AG08395 (cell line): ENCODE results near the gene NKX6-1.
A peak's percentile ranks its signal among the peaks of the same experiment; 100 is the strongest.

Experiments used
- DNase-seq: peaks from one replicate; pipeline ENCODE4 v3.0.0; 2012; ENCODE audit warnings: mixed read lengths, low spot score

Gene NKX6-1

GRCh38 chr4:84498203-84498934 lies 723 bp downstream of the NKX6-1 start:
- DNase-seq = peak; percentile 48

- DNase-seq = peak; percentile 17
Measured at GRCh38 chr4:84497504-84498202, 1.4 kb downstream of the NKX6-1 start.

- peak; percentile 15 for DNase-seq
Measured at GRCh38 chr4:84496706-84497503, 2.2 kb downstream of the NKX6-1 start.

DNA sequence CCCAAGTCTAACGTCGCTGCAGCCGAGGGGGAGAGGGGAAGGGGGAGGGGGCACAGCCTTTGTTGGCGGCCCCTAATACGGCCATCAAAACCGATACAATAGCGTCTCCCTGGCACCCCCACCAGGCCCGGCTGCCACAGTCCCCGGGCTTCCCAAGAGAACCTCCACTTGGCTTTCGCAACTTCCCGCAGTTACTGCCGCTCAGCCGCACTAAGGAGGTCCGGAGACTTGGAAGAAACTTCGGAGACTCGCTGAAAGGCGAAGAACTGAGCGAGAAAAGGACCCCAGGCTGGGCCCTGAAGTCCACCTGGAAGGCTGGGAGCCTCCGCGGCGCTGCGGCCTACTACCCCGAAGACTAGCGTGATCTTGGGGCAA lies 2.8 kb downstream of the NKX6-1 start:
- no peak for DNase-seq

DNA sequence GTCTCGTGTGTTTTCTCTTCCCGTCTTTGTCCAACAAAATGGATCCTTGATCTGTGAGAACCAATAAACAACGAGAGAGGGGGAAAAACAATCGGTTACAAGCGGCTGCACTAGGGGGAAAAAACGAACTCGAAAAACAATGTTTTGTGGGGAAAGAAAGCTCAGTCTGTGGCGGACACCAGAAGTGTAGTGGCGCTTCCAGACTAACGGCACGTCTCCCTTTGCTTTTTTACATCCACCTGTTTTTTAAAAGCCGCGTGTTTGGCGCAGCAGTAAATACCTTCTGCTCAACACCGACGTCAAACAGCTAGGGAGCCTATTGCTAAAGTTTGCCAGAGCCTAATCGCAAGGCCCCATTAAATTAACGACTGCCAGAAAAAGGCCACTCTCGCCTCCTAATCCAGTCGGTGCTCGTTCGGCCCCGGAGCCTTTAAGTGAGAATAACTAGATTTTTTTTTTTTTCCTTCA lies 3.3 kb downstream of the NKX6-1 start:
- no peak for DNase-seq

DNA sequence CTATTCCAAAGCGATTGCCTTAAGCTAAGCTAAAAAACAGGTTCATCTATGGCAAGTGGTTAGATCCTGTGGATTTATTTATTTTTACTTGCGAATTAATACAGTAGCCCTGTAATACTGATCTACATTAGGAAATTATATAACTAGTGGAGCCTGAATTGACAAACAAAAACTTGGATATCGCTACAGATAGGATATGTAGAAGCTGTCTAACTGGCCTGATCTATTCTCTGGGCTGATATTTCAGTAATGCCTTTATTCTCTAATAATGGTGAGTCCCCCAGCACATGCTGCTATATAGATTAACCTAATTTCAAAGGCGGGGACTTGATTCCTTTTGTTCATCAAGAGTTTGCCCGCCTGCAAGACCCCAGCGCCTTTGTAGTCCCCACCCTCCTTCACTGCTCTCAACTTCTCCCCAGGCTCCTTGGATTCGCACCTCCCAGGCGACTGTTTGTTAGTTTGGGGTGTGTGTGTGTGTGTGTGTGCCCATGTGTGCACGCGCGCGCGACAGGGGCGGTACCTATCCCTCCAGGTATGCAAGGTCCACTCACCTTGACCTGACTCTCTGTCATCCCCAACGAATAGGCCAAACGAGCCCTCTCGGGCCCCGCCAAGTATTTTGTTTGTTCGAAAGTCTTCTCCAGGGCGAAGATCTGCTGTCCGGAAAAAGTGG lies 3.8 kb downstream of the NKX6-1 start:
- no peak for DNase-seq

DNA sequence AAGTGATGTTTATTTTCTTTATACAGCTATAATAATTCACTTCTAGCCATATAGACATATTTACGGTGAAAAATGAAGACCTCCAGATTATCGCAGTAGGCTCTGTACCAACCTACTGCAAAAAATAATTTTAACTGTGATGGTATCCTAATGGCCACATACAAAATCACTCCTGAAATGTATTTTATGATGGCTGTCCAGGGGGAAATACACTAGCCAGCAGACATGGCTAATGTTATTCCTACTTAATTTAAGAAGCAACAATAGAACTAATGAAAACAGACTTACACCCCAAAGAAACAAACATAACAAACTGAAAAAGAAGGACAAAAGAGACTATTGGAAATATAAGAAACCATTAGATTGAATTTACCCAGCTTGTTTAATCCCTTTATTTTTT lies 4.6 kb downstream of the NKX6-1 start:
- no peak for DNase-seq

DNA sequence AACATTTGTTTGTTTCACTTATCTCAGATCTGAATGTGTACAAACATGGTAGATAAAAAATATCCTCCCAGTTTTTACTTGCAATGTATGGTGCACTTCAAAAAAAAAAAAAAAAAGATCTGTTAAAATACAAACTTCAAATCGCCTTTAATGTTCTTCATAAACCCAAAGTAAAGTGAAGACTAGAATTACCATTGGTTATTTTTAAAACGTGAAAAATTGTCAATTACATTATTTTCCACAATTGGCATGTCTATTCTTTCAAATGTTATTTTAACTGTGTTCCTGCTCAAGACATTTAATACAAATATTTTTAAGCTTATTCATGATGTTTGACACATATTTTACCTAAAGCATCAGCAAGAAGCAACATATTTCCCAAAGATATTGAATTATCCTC lies 5.0 kb downstream of the NKX6-1 start:
- DNase-seq = no peak

DNA sequence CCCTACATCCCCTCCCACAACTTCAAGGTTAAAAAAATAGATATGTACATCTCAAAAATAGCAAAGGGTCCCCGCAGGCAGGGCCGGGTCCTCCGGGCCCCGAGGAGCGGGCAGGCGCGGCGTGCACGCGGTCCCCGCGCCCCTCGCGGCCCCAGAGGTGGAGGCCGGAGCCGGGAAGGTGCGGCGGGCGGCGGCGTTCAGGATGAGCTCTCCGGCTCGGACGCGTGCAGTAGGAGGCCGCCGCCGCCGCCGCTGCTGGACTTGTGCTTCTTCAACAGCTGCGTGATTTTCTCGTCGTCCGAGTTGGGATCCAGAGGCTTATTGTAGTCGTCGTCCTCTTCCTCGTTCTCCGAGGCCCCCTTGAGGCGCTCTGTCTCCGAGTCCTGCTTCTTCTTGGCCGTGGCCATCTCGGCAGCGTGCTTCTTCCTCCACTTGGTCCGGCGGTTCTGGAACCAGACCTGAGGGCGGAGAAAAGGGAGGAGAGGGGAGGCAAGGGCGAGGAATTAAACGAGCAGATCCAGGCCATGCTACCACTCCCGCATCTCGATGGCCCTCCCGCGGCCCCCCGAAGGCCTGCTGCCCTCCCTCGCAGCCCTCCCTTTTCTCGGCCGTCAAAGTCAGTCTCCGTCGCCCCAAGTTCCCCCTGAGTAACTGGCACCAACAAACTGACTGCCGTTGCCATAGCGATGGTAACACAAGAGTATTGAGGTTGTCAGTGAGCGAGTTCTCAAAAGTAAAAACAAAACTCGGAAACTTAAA lies 5.8 kb downstream of the NKX6-1 start:
- no peak for DNase-seq

GRCh38 chr4:84492737-84493091 lies 6.4 kb downstream of the NKX6-1 start:
- no peak for DNase-seq

DNA sequence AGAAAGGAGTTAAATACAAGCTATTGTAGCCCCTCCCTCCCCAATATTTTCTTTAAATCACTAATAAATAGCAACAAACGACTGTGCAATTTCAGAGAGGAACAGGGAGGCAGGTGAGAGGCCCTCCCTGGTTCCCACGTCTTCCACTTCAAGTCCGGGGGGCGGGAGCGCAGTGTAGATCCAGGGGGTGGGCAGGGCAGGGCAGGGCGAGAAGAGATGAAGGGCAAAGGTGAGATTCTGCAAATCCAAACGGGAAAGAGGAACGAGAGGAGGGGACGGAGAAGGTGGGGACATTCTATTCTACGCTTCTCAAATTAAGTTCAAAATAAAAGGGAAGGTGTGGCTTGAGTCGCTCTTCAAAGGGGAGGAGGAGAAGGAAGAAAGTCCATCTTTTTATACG lies 6.8 kb downstream of the NKX6-1 start:
- no peak for DNase-seq

GRCh38 chr4:84491481-84491880 lies 7.6 kb downstream of the NKX6-1 start:
- DNase-seq = no peak

DNA sequence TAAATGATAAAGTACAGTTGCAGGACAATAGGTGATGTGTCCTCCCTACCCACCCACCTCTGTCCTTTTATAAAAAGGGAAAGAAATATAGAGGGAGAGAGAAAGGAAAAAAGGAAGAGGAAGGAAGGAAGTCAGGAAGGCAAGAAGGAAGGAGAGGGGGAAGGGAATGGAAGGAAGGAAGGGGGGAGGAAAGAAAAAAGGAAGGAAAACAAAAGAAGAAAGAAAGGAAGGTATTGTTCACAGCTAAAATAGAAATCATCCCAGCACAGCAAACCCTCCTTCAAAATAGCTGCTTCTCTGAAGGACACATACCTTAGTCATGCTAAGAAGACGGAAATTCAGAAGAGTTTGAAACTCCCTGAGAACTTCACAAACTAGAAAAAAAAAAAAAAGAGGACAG lies 8.4 kb downstream of the NKX6-1 start:
- DNase-seq = no peak

- DNase-seq = no peak
Measured at GRCh38 chr4:84484236-84484635, 14.9 kb downstream of the NKX6-1 start.

GRCh38 chr4:84483688-84484087 lies 15.4 kb downstream of the NKX6-1 start:
- DNase-seq = no peak

- DNase-seq = peak; percentile 35
Measured at GRCh38 chr4:84482564-84483563, 16.2 kb downstream of the NKX6-1 start.

- no peak for DNase-seq
Measured at GRCh38 chr4:84481860-84482245, 17.2 kb downstream of the NKX6-1 start.

DNA sequence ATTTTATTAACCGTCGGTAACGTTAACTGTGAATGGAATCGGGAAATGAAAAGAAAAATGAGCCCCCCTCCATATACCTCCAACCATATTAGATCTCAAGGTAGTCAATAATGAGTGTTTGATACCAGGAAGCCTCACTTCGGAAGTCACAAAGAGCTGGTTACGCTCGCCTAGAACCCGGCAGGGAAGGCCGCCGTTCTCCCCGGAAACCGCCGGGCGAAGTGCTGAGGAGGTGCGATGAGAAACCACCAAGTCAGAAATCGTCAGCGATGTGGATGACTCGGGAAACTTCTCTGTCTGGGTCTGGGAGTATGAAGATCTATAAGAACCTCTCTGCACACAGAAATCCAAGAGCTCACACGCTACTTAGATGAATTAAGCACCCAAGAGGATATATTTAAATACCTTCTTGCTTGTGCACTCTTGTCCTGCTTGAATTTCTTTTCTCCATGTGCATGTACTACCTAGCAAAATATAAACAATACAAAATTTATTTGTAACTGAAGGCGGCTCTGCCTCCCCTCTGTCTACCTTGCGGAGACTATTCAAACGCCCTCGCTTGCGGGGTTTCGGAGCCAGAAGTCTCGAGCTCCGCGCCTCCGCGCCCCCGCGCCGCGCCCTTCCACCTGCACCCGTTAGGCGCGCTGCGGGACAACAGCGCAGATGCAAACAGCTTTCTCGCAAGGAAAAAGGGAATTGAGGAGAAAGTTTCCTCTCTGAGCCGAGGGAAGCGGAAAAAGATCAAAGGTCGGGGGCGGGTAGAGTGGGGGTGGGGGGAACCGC lies 17.8 kb downstream of the NKX6-1 start:
- no peak for DNase-seq

DNA sequence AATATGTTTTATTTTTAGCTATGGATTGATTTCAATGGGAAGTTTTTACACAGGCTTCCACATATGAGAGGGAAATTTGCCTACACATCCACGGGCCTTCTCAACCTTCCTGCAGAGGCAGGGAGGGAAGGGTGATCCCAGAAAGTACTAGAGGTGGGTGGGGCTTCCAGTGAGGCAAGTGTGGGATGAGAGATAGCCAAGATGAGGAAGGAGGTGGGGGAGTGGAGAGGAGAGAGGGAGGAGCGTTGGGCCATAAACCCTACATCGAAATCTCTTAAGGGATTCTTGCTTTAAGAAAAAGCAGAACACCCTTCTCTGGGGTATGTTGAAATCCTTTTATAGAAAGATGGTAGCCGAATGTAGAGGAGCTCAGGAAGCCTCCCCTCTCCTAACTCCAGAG lies 19.0 kb downstream of the NKX6-1 start:
- no peak for DNase-seq

DNA sequence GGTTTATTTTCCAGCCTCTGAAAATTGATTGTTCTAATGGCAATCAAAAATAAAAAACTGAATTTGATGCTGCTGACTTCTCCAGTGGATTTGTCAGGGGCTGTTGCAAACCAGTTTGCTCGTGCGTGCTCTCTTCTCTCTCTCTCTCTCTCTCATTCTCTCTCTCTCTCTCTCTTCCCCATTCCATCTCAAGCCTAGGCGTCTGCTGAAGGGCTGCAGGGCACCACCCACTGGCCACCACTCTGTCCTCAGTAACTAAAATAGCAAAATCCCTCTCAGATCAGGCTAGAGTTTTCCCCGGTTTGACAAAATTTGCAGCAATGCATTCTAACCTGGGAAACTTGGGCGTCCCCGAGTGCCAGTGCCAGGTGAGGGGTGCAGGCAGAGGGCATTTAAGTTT lies 19.4 kb downstream of the NKX6-1 start:
- DNase-seq = peak; percentile 27
